ENCODE results near the gene AASDHPPT.

DNA sequence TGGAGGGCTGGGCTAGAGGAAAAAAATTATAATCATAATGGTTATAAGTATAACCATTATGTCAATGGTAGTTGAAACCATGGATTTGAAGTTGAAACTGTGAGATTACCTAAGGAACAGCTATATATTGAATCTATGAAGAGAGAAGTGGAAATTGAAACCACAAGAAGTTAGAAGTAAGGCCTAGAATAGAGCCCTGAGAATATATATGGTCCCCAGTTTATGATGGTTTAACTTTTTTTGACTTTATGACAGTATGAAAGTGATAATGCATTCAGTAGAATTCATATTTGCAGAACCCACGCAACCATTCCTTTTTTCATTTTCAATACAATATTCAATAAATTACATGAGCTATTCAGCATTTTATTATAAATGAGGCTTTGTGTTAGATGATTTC, 15.0 kb downstream of the AASDHPPT start:
- no peak for TF ChIP-seq POLR2AphosphoS5 (IDR thresholded peaks at IDR 0.05; ENCODE audit: control insufficient read depth, insufficient read depth, low read depth, low read length)
- TF ChIP-seq IRF2 (CRISPR knock-in tag; IDR thresholded peaks at IDR 0.05): no peak
- no peak for TF ChIP-seq POLR2A (conservative IDR thresholded peaks at IDR 0.05)
- TF ChIP-seq NR2C2 (CRISPR knock-in tag; IDR thresholded peaks at IDR 0.05): no peak
- no peak for TF ChIP-seq NR2C2 (tag; IDR thresholded peaks at IDR 0.05)
- TF ChIP-seq, protein P1, sequence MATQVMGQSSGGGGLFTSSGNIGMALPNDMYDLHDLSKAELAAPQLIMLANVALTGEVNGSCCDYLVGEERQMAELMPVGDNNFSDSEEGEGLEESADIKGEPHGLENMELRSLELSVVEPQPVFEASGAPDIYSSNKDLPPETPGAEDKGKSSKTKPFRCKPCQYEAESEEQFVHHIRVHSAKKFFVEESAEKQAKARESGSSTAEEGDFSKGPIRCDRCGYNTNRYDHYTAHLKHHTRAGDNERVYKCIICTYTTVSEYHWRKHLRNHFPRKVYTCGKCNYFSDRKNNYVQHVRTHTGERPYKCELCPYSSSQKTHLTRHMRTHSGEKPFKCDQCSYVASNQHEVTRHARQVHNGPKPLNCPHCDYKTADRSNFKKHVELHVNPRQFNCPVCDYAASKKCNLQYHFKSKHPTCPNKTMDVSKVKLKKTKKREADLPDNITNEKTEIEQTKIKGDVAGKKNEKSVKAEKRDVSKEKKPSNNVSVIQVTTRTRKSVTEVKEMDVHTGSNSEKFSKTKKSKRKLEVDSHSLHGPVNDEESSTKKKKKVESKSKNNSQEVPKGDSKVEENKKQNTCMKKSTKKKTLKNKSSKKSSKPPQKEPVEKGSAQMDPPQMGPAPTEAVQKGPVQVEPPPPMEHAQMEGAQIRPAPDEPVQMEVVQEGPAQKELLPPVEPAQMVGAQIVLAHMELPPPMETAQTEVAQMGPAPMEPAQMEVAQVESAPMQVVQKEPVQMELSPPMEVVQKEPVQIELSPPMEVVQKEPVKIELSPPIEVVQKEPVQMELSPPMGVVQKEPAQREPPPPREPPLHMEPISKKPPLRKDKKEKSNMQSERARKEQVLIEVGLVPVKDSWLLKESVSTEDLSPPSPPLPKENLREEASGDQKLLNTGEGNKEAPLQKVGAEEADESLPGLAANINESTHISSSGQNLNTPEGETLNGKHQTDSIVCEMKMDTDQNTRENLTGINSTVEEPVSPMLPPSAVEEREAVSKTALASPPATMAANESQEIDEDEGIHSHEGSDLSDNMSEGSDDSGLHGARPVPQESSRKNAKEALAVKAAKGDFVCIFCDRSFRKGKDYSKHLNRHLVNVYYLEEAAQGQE (IDR thresholded peaks at IDR 0.05; ENCODE audit: borderline replicate concordance): no peak
- TF ChIP-seq, protein P1 (CRISPR knock-in tag; IDR thresholded peaks at IDR 0.05; ENCODE audit: low read depth): no peak
- TF ChIP-seq, protein P2, sequence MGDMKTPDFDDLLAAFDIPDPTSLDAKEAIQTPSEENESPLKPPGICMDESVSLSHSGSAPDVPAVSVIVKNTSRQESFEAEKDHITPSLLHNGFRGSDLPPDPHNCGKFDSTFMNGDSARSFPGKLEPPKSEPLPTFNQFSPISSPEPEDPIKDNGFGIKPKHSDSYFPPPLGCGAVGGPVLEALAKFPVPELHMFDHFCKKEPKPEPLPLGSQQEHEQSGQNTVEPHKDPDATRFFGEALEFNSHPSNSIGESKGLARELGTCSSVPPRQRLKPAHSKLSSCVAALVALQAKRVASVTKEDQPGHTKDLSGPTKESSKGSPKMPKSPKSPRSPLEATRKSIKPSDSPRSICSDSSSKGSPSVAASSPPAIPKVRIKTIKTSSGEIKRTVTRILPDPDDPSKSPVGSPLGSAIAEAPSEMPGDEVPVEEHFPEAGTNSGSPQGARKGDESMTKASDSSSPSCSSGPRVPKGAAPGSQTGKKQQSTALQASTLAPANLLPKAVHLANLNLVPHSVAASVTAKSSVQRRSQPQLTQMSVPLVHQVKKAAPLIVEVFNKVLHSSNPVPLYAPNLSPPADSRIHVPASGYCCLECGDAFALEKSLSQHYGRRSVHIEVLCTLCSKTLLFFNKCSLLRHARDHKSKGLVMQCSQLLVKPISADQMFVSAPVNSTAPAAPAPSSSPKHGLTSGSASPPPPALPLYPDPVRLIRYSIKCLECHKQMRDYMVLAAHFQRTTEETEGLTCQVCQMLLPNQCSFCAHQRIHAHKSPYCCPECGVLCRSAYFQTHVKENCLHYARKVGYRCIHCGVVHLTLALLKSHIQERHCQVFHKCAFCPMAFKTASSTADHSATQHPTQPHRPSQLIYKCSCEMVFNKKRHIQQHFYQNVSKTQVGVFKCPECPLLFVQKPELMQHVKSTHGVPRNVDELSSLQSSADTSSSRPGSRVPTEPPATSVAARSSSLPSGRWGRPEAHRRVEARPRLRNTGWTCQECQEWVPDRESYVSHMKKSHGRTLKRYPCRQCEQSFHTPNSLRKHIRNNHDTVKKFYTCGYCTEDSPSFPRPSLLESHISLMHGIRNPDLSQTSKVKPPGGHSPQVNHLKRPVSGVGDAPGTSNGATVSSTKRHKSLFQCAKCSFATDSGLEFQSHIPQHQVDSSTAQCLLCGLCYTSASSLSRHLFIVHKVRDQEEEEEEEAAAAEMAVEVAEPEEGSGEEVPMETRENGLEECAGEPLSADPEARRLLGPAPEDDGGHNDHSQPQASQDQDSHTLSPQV (IDR thresholded peaks at IDR 0.05): no peak
- TF ChIP-seq TGIF2 (CRISPR knock-in tag; IDR thresholded peaks at IDR 0.05): no peak
- TF ChIP-seq NCOA6 (IDR thresholded peaks at IDR 0.05): no peak

Measured in K562 (cell line).